ENCODE data around the gene SEPTIN11. TPM values are rescaled to one million over a fixed set of nuclear protein-coding genes. Genes with fewer than 3 reads are reported as not detected.

Gene SEPTIN11
- total and polyA plus RNA-seq, 9 of the 15 experiments (the other 6 are each of a cell fraction or from before 2014, with no cell fraction given), result 25.7 to 142 (median 84.3) TPM

DNA sequence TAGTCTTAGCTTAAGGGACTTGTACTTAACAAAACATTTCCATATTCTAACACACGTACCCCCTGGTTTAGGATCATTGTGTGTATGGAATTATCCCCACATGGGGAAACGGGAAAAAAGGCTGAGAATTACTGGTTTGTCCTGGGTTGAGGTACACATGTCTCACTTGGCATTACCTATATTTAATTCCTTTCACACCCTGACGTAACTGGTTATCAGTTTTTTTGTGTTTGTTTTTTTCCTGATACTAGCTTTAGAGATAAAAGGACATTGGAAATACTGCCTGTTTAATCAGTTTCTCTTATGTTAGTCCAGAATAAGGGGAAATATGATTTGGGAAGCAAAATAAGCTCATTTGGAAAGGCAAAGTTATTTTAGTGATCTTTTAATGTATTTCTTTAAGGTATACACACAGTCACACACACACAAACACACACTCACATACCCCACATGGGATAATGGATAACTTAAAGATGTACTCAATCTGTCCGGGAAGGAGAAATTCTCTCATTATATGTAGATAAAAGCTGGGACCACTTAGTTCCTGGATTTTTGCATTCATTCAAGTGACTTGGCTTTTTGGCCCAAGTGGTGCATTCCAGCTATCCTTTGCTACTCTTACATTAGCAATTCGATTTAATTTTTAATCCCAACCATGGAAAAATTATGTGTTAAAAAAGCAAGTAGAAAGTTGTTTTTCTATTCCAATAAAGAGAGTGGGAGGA lies 13.0 kb downstream of the SEPTIN11 start:
- FAIRE-seq (peak; percentile 6), ATAC-seq (no peak), DNase-seq (ENCODE audit: extremely low read depth in 1 of 4, low spot score in 3 of 4) (no peak)
- in situ Hi-C loops (cut with MboI), result no loop called here
- peaks cover 66% of the 10 kb centered on the region for H3K79me2 ChIP-seq (ENCODE audit: control insufficient read depth, insufficient read depth, low read length)
- no peaks in the 10 kb centered on the region; a peak in 1 of 5 replicates for H3K4me1 ChIP-seq (replicated peaks in 1 of 2; ENCODE audit: control insufficient read depth in 2 of 2, insufficient read depth in 2 of 2, low read length in 2 of 2)
- H3K9me3 ChIP-seq (replicated peaks; ENCODE audit: control insufficient read depth, insufficient read depth, low read depth, low read length), result no peaks in the 10 kb centered on the region
- CTCF ChIA-PET (ENCODE audit: low intra/inter-chr PET ratio), result no interaction called here
- intact Hi-C loops (cut with micrococcal nuclease), result no loop called here
- no peak overlapping the region for H2AFZ ChIP-seq (ENCODE audit: low read depth, low read length)
- H3K27ac ChIP-seq (ENCODE audit: extremely low read depth, low read depth, low read length), result no peak overlapping the region
- WGBS (ENCODE audit: insufficient coverage, low coverage, missing lambda C conversion rate), result 49% methylated on average over 5 of the region's 5 CpGs
- H3K4me3 ChIP-seq, result no peak overlapping the region
- no peaks in the 10 kb centered on the region for H3K36me3 ChIP-seq (ENCODE audit: control insufficient read depth, insufficient read depth, low read length)
- BruUV-seq (replicated peaks), result no TSS peak
- H4K20me1 ChIP-seq (replicated peaks; ENCODE audit: control insufficient read depth, insufficient read depth, low read length), result 0 out of 2 replicates have a peak, but pooled peaks cover 4% of the 10 kb centered on the region
- POLR2A ChIA-PET, result interaction anchor here (0.8 to 1.5 kb wide), 3 partner anchors 9 to 15 kb away, joined by 3 to 5 read pairs (median 3); no protein-coding TSS in a partner anchor
- no peaks in the 10 kb centered on the region for H3K9me1 ChIP-seq (ENCODE audit: control insufficient read depth, insufficient read depth, low read length)
- TF ChIP-seq SMAD1 (IDR thresholded peaks at IDR 0.05; ENCODE audit: low read depth, low read length, partially characterized antibody) (no peak), HLTF (IDR thresholded peaks at IDR 0.05) (no peak), ZKSCAN3 (CRISPR knock-in tag; IDR thresholded peaks at IDR 0.05) (no peak)
- TF ChIP-seq, protein P1, sequence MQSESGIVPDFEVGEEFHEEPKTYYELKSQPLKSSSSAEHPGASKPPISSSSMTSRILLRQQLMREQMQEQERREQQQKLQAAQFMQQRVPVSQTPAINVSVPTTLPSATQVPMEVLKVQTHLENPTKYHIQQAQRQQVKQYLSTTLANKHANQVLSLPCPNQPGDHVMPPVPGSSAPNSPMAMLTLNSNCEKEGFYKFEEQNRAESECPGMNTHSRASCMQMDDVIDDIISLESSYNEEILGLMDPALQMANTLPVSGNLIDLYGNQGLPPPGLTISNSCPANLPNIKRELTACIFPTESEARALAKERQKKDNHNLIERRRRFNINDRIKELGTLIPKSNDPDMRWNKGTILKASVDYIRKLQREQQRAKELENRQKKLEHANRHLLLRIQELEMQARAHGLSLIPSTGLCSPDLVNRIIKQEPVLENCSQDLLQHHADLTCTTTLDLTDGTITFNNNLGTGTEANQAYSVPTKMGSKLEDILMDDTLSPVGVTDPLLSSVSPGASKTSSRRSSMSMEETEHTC (IDR thresholded peaks at IDR 0.05), result no peak
- TF ChIP-seq, protein P2, sequence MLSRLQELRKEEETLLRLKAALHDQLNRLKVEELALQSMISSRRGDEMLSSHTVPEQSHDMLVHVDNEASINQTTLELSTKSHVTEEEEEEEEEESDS (CRISPR knock-in tag; IDR thresholded peaks at IDR 0.05), result no peak
- TF ChIP-seq, protein P3, sequence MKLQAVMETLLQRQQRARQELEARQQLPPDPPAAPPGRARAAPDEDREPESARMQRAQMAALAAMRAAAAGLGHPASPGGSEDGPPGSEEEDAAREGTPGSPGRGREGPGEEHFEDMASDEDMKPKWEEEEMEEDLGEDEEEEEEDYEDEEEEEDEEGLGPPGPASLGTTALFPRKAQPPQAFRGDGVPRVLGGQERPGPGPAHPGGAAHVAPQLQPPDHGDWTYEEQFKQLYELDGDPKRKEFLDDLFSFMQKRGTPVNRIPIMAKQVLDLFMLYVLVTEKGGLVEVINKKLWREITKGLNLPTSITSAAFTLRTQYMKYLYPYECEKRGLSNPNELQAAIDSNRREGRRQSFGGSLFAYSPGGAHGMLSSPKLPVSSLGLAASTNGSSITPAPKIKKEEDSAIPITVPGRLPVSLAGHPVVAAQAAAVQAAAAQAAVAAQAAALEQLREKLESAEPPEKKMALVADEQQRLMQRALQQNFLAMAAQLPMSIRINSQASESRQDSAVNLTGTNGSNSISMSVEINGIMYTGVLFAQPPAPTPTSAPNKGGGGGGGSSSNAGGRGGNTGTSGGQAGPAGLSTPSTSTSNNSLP (IDR thresholded peaks at IDR 0.05; ENCODE audit: borderline replicate concordance, low read depth, low read length), result no peak
- H3K4me2 ChIP-seq (ENCODE audit: insufficient read depth, low read length), result no peak overlapping the region
- no peak overlapping the region for H3K9ac ChIP-seq (ENCODE audit: insufficient read depth in 1 of 2, low read depth in 2 of 2, low read length in 2 of 2)
- H3K27me3 ChIP-seq (ENCODE audit: control insufficient read depth in 2 of 2, insufficient read depth in 2 of 2, low read length in 2 of 2), result no peaks in the 10 kb centered on the region
